Measurements from ENCODE around the gene DCHS2. TPM values are rescaled to one million over a fixed set of nuclear protein-coding genes. Genes with fewer than 3 reads are reported as not detected.

DCHS2 gene
- total RNA-seq, 2 donors from 2014 or later, result 0.13 to 0.24 TPM

GRCh38 chr4:154315741-154316140, 175.9 kb downstream of the DCHS2 start:
- Mint-ChIP-seq H3K36me3 (ENCODE audit: low read depth) (no peaks in the 10 kb centered on the region), H3K27me3 (ENCODE audit: insufficient read depth) (no peaks in the 10 kb centered on the region), H3K9me3 (no peaks in the 10 kb centered on the region), H3K27ac (no peak overlapping the region), H3K4me3 (no peak overlapping the region), H3K4me1 (no peaks in the 10 kb centered on the region)
- peaks cover 4% of the 10 kb centered on the region for H3K4me1 ChIP-seq (ENCODE audit: control insufficient read depth, insufficient read depth, low read length)
- no peaks in the 10 kb centered on the region for H3K27me3 ChIP-seq (ENCODE audit: control insufficient read depth, insufficient read depth, low read length, poor library complexity, severe bottlenecking)
- H3K27ac ChIP-seq (ENCODE audit: low read depth, low read length), result no peak overlapping the region
- no peak overlapping the region for H3K9ac ChIP-seq (ENCODE audit: extremely low read depth, low read length, poor library complexity, severe bottlenecking)
- no peak for TF ChIP-seq CTCF (conservative IDR thresholded peaks at IDR 0.05)
- H3K36me3 ChIP-seq (ENCODE audit: control insufficient read depth, insufficient read depth, low read length), result no peaks in the 10 kb centered on the region
- no peak for DNase-seq
- H3K4me3 ChIP-seq (ENCODE audit: low read length), result no peak overlapping the region
- H3K9me3 ChIP-seq (ENCODE audit: control insufficient read depth, low read length), result peaks cover 6% of the 10 kb centered on the region

- Mint-ChIP-seq H3K27me3 (ENCODE audit: insufficient read depth) (no peaks in the 10 kb centered on the region), H3K4me3 (no peak overlapping the region), H3K4me1 (no peaks in the 10 kb centered on the region), H3K36me3 (ENCODE audit: low read depth) (no peaks in the 10 kb centered on the region), H3K9me3 (no peaks in the 10 kb centered on the region), H3K27ac (no peak overlapping the region)
- peak; percentile 54 for TF ChIP-seq CTCF (conservative IDR thresholded peaks at IDR 0.05)
- no peaks in the 10 kb centered on the region for H3K36me3 ChIP-seq (ENCODE audit: control insufficient read depth, insufficient read depth, low read length)
- WGBS, 2 experiments (ENCODE audit: insufficient coverage in 1 of 2, insufficient read length in 1 of 2), result 59 to 60% methylated on average over 3 to 4 of the region's 4 CpGs
- DNase-seq, result no peak
- no peak overlapping the region for H3K9ac ChIP-seq (ENCODE audit: extremely low read depth, low read length, poor library complexity, severe bottlenecking)
- H3K9me3 ChIP-seq (ENCODE audit: control insufficient read depth, low read length), result peaks cover 6% of the 10 kb centered on the region
- H3K4me1 ChIP-seq (ENCODE audit: control insufficient read depth, insufficient read depth, low read length), result peaks cover 4% of the 10 kb centered on the region
- H3K27me3 ChIP-seq (ENCODE audit: control insufficient read depth, insufficient read depth, low read length, poor library complexity, severe bottlenecking), result no peaks in the 10 kb centered on the region
- no peak overlapping the region for H3K27ac ChIP-seq (ENCODE audit: low read depth, low read length)
- H3K4me3 ChIP-seq (ENCODE audit: low read length), result no peak overlapping the region
Observed at GRCh38 chr4:154314248-154314647, 177.4 kb downstream of the DCHS2 start.

- 75% methylated on average over 4 of the region's 5 CpGs; no CpG with 5 or more reads in 1 of the 2 experiments for WGBS, 2 experiments (ENCODE audit: insufficient coverage in 1 of 2, insufficient read length in 1 of 2)
- Histone ChIP-seq H3K27ac (ENCODE audit: low read depth, low read length) (no peak overlapping the region), H3K4me3 (ENCODE audit: low read length) (no peak overlapping the region), H3K9me3 (ENCODE audit: control insufficient read depth, low read length) (no peaks in the 10 kb centered on the region), H3K27me3 (ENCODE audit: control insufficient read depth, insufficient read depth, low read length, poor library complexity, severe bottlenecking) (no peaks in the 10 kb centered on the region), H3K4me1 (ENCODE audit: control insufficient read depth, insufficient read depth, low read length) (peaks cover 4% of the 10 kb centered on the region), H3K9ac (ENCODE audit: extremely low read depth, low read length, poor library complexity, severe bottlenecking) (no peak overlapping the region), H3K36me3 (ENCODE audit: control insufficient read depth, insufficient read depth, low read length) (no peaks in the 10 kb centered on the region)
- Mint-ChIP-seq H3K9me3 (no peaks in the 10 kb centered on the region), H3K4me1 (no peaks in the 10 kb centered on the region), H3K4me3 (no peak overlapping the region), H3K27me3 (ENCODE audit: insufficient read depth) (no peaks in the 10 kb centered on the region), H3K27ac (no peak overlapping the region), H3K36me3 (ENCODE audit: low read depth) (no peaks in the 10 kb centered on the region)
- DNase-seq, result peak; percentile 53
- TF ChIP-seq CTCF (conservative IDR thresholded peaks at IDR 0.05), result no peak
Observed at GRCh38 chr4:154313004-154313585, 178.5 kb downstream of the DCHS2 start.
